ENCODE data around the gene NPAS3. TPM values are rescaled to one million over a fixed set of nuclear protein-coding genes. Genes with fewer than 3 reads are reported as not detected.

Gene NPAS3
- total RNA-seq, 4 donors from 2014 or later = 1.9 to 10.6 (median 2.2) TPM

DNA sequence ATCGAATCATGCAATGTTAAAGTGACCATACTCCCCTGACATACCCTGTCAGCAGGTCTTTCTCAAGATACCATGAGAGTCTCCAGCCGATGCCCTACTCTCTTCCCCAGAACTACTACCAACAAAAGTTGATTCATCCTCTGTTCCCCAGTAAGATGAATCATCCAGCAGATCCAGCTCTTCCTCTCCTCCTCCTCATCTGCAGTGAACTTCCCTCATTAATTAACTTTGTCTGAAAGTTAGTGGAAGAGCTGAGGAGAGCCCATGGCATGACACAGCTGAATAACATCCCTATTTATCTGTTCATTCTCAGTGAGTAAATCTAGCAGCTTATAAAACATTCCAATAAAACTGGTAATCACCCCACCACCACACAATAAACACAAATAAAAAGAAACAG, 798.8 kb downstream of the NPAS3 start:
- no peak overlapping the region for H3K4me3 ChIP-seq
- no peaks in the 10 kb centered on the region for H3K4me1 ChIP-seq
- H3K27ac ChIP-seq = no peak overlapping the region
- no peak for ATAC-seq
- WGBS, 2 donors (ENCODE audit: low coverage in 1 of 2) = 78 to 82% methylated on average over 2 of the region's 2 CpGs
- TF ChIP-seq, protein P1, sequence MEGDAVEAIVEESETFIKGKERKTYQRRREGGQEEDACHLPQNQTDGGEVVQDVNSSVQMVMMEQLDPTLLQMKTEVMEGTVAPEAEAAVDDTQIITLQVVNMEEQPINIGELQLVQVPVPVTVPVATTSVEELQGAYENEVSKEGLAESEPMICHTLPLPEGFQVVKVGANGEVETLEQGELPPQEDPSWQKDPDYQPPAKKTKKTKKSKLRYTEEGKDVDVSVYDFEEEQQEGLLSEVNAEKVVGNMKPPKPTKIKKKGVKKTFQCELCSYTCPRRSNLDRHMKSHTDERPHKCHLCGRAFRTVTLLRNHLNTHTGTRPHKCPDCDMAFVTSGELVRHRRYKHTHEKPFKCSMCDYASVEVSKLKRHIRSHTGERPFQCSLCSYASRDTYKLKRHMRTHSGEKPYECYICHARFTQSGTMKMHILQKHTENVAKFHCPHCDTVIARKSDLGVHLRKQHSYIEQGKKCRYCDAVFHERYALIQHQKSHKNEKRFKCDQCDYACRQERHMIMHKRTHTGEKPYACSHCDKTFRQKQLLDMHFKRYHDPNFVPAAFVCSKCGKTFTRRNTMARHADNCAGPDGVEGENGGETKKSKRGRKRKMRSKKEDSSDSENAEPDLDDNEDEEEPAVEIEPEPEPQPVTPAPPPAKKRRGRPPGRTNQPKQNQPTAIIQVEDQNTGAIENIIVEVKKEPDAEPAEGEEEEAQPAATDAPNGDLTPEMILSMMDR (IDR thresholded peaks at IDR 0.05) = no peak
- TF ChIP-seq POLR2A (IDR thresholded peaks at IDR 0.05) (no peak), EP300 (IDR thresholded peaks at IDR 0.05) (no peak), POLR2AphosphoS5 (IDR thresholded peaks at IDR 0.05) (no peak)
- peaks cover 0 to 6% of the 10 kb centered on the region in 2 donors for H3K36me3 ChIP-seq
- H3K9me3 ChIP-seq = peaks cover 0 to 3% (median 0%) of the 10 kb centered on the region in 3 donors
- H3K27me3 ChIP-seq = no peaks in the 10 kb centered on the region

DNA sequence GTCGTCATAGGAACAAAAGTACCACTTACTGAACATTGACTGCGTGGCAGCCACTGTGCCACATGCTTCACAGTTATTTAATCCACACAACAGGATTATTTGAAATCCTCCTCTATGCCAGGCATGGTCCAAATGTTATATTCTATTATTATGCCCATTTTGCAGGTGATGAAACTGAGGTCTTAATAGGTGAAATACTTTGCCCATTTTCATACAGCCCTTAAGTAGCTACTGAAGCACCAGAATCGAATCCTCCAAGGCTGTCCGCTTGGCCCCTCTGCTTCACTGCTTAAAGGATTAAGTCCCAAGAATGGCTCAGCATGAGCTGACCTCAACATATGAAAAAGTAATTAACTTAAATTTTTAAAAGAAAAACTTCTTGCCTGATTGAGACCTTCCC, 799.4 kb downstream of the NPAS3 start:
- 85 to 91% methylated on average over 4 of the region's 4 CpGs for WGBS, 2 donors (ENCODE audit: low coverage in 1 of 2)
- Histone ChIP-seq H3K4me1 (no peaks in the 10 kb centered on the region), H3K4me3 (no peak overlapping the region), H3K36me3 (peaks cover 0 to 6% of the 10 kb centered on the region in 2 donors), H3K27me3 (no peaks in the 10 kb centered on the region), H3K9me3 (peaks cover 0 to 9% (median 0%) of the 10 kb centered on the region in 3 donors), H3K27ac (no peak overlapping the region)
- no peak for TF ChIP-seq POLR2AphosphoS5 (IDR thresholded peaks at IDR 0.05)
- TF ChIP-seq EP300 (IDR thresholded peaks at IDR 0.05) = no peak
- TF ChIP-seq POLR2A (IDR thresholded peaks at IDR 0.05) = no peak
- TF ChIP-seq, protein P1 (IDR thresholded peaks at IDR 0.05) = no peak
- no peak for ATAC-seq

DNA sequence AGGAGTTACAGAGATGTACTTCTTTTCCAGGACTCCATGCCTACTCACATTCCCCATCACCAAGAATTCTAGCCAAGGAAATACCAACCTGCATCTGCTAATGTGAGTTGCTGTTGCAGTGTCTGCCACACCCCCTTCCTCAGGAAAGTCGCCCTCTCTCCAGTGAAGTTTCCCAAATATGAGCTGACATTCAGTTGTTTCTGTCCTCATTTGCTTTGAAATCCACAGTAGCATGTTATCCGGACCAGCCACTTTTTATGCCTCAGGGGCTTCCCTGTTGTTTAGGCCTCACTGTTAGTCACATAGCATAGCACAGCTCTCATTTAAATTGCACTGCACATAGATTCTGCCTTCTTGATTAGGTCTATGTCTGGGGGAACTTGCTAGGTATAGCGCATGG, 799.8 kb downstream of the NPAS3 start:
- Histone ChIP-seq H3K9me3 (peaks cover 0 to 13% (median 0%) of the 10 kb centered on the region in 3 donors), H3K4me3 (no peak overlapping the region), H3K27me3 (no peaks in the 10 kb centered on the region), H3K27ac (no peak overlapping the region), H3K4me1 (no peaks in the 10 kb centered on the region), H3K36me3 (peaks cover 0 to 6% of the 10 kb centered on the region in 2 donors)
- WGBS, 2 donors (ENCODE audit: low coverage in 1 of 2) = 73 to 93% methylated on average over 2 to 3 of the region's 3 CpGs
- ATAC-seq = no peak
- TF ChIP-seq EP300 (IDR thresholded peaks at IDR 0.05) (no peak), POLR2A (IDR thresholded peaks at IDR 0.05) (no peak), POLR2AphosphoS5 (IDR thresholded peaks at IDR 0.05) (no peak)
- TF ChIP-seq, protein P1 (IDR thresholded peaks at IDR 0.05) = no peak

DNA sequence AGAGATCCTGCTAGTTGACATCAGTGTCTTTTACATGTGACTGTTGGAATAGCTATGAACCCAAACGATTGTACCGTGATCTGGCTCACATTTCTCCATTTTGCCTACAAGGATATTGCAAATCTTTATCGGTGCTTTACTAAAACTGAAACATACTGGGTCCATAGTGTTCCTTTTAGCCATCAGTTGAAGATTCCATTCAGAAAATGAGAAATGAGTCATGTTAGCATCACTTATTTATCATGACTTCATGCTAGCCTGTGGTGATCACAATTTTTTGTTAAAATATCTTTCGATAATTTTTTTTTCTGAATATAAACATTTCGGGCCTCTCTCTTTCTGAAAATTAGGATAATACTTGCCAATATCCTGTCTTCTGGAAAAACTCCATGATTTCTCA, 801.9 kb downstream of the NPAS3 start:
- TF ChIP-seq POLR2A (IDR thresholded peaks at IDR 0.05) (no peak), POLR2AphosphoS5 (IDR thresholded peaks at IDR 0.05) (no peak), EP300 (IDR thresholded peaks at IDR 0.05) (no peak)
- TF ChIP-seq, protein P1 (IDR thresholded peaks at IDR 0.05) = no peak
- no peaks in the 10 kb centered on the region for H3K4me1 ChIP-seq
- no peak for ATAC-seq
- no peak overlapping the region for H3K27ac ChIP-seq
- no peak overlapping the region for H3K4me3 ChIP-seq
- no peaks in the 10 kb centered on the region for H3K27me3 ChIP-seq
- WGBS, 2 donors (ENCODE audit: low coverage in 1 of 2) = 76% methylated on average over 5 of the region's 5 CpGs
- H3K9me3 ChIP-seq = peaks cover 0 to 17% (median 0%) of the 10 kb centered on the region in 3 donors
- peaks cover 0 to 6% of the 10 kb centered on the region in 2 donors for H3K36me3 ChIP-seq

DNA sequence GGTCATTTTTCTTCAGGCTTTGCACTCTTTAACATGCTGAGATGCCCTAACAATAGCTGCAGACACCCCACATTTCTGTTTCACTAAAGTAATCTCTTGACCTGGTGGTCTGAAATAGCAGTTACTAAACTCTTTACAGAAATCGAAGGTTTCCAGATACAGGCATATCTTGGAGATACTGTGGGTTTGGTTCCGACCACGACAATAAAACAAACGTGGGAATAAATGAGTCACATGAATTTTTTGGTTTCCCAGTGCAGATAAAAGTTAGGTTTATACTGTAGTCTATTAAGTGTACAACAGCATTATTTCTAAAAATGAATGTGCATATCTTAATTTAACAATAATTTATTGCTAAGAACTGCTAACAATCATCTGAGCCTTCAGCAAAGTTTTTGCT, 803.5 kb downstream of the NPAS3 start:
- 73 to 85% methylated on average over 4 of the region's 4 CpGs for WGBS, 2 donors (ENCODE audit: low coverage in 1 of 2)
- TF ChIP-seq, protein P1 (IDR thresholded peaks at IDR 0.05) = no peak
- TF ChIP-seq EP300 (IDR thresholded peaks at IDR 0.05) = no peak
- no peaks in the 10 kb centered on the region for H3K4me1 ChIP-seq
- no peak for ATAC-seq
- no peak overlapping the region for H3K4me3 ChIP-seq
- peaks cover 0 to 2% of the 10 kb centered on the region in 2 donors for H3K36me3 ChIP-seq
- H3K9me3 ChIP-seq = peaks cover 0 to 17% (median 0%) of the 10 kb centered on the region in 3 donors
- no peak overlapping the region for H3K27ac ChIP-seq
- H3K27me3 ChIP-seq = no peaks in the 10 kb centered on the region
